Gastrocnemius medialis (tissue), 4 donors: ENCODE data around the gene EPHA5. TPM values are rescaled to one million over a fixed set of nuclear protein-coding genes. Genes with fewer than 3 reads are reported as not detected.

Experiments used
- ATAC-seq, 2 donors: fragments of 150-250 bp; one replicate each; pipeline ENCODE4 v1.9.1; 2016
- DNase-seq, 2 donors: peaks; one replicate each; pipeline ENCODE4 v3.0.0-alpha.2; 2019
- H3K27ac ChIP-seq, 4 donors: fragments of 200-600 bp; sonication (generic); 1 replicate in 1 of 4; 2 replicates in 3 of 4; pipeline ENCODE4 v1.5.1; 2016 to 2018; ENCODE audit warnings: mild to moderate bottlenecking in 2 of 4, moderate library complexity in 1 of 4
- H3K27me3 ChIP-seq, 3 donors: fragments of 200-600 bp; sonication (generic) in 2 of 3; 1 replicate in 1 of 3; 2 replicates in 2 of 3; pipeline versions ENCODE4 v1.5.1 to v1.6.0; 2016 to 2019; ENCODE audit warnings: mild to moderate bottlenecking in 1 of 3, moderate library complexity in 1 of 3
- H3K36me3 ChIP-seq, 2 donors: fragments of 200-600 bp; sonication (generic) in 1 of 2; one replicate each; pipeline ENCODE4 v1.5.1; 2017 to 2018
- H3K4me1 ChIP-seq, 2 donors: fragments of 200-600 bp; sonication (generic) in 1 of 2; one replicate each; pipeline ENCODE4 v1.5.1; 2016 to 2017; ENCODE audit warnings: mild to moderate bottlenecking in 2 of 2
- H3K4me3 ChIP-seq, 4 donors: fragments of 200-600 bp; sonication (generic) in 3 of 4; 1 replicate in 1 of 4; 2 replicates in 3 of 4; pipeline ENCODE4 v1.5.1; 2016 to 2019; ENCODE audit warnings: mild to moderate bottlenecking in 2 of 4
- H3K9me3 ChIP-seq, 3 donors: fragments of 200-600 bp; sonication (generic) in 2 of 3; 1 replicate in 1 of 3; 2 replicates in 2 of 3; pipeline ENCODE4 v1.5.1; 2016 to 2019
- POLR2A ChIP-seq, 2 donors: fragments of 450-650 bp; IDR thresholded peaks; one replicate each; pipeline ENCODE4 v1.6.1; 2017; ENCODE audit warnings: antibody characterized with exemption in 2 of 2, mild to moderate bottlenecking in 2 of 2, moderate library complexity in 2 of 2
- in situ Hi-C, 4 donors: fragments of 200-750 bp; cut with MboI; loops; one replicate each; pipeline versions ENCODE4 v1.15.0 to v1.8.0; 2017; ENCODE audit warnings: low sequenced_read_pairs in 4 of 4
- intact Hi-C: fragments of 100-400 bp; cut with DNase I; formaldehyde crosslinking; loops from one replicate; pipeline ENCODE4 v1.15.1; 2023; ENCODE audit warnings: low total_unique reads
- total RNA-seq, 4 donors: library from RNA; depleted of rRNA; stranded (reverse); fragments of >200 nt; gene quantifications; one replicate each; pipeline versions ENCODE4 v1.1.0 to v1.2.3, GENCODE V29; 2016
- TF ChIP-seq, protein P1 (sequence below), 5 experiments: fragments of 450-650 bp in 3 of 5; fragments of 200-600 bp in 2 of 5; sonication (generic) in 2 of 5; IDR thresholded peaks in 4 of 5; conservative IDR thresholded peaks in 1 of 5; 1 replicate in 4 of 5; 2 replicates in 1 of 5; pipeline ENCODE4 v1.5.1; 2016 to 2019; ENCODE audit warnings: antibody characterized with exemption in 5 of 5, mild to moderate bottlenecking in 3 of 5, moderate library complexity in 3 of 5

The EPHA5 gene
- total RNA-seq, 4 donors from 2014 or later = not detected

DNA sequence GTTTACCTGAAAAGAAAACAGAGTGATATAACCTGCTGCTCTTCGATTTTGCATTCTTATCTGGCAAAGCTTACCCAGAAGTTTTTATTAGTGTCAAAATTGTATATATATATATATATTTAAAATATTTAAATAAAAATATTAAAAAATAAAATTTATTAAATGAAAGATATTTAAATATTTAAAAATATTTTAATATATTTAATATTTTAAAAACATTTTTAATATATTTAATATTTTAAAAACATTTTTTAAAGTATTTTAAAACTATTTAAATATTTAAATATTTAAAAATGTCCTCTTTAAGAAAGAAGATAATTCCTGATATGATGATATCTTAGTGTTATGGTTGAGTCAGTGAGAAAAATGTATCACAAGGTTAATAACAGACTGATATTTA lies 317.2 kb downstream of the EPHA5 start:
- in situ Hi-C loops = no loop called here
- H3K9me3 ChIP-seq = no peaks in the 10 kb centered on the region
- H3K4me3 ChIP-seq = no peak overlapping the region
- no peaks in the 10 kb centered on the region for H3K27me3 ChIP-seq
- TF ChIP-seq, protein P1, sequence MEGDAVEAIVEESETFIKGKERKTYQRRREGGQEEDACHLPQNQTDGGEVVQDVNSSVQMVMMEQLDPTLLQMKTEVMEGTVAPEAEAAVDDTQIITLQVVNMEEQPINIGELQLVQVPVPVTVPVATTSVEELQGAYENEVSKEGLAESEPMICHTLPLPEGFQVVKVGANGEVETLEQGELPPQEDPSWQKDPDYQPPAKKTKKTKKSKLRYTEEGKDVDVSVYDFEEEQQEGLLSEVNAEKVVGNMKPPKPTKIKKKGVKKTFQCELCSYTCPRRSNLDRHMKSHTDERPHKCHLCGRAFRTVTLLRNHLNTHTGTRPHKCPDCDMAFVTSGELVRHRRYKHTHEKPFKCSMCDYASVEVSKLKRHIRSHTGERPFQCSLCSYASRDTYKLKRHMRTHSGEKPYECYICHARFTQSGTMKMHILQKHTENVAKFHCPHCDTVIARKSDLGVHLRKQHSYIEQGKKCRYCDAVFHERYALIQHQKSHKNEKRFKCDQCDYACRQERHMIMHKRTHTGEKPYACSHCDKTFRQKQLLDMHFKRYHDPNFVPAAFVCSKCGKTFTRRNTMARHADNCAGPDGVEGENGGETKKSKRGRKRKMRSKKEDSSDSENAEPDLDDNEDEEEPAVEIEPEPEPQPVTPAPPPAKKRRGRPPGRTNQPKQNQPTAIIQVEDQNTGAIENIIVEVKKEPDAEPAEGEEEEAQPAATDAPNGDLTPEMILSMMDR (IDR thresholded peaks at IDR 0.05 in 4 of 5, conservative IDR thresholded peaks at IDR 0.05 in 1 of 5) = no peak
- no peak for TF ChIP-seq POLR2A (IDR thresholded peaks at IDR 0.05)
- intact Hi-C loops = no loop called here
- no peak for ATAC-seq
- DNase-seq = no peak
- no peak overlapping the region for H3K27ac ChIP-seq
- no peaks in the 10 kb centered on the region for H3K4me1 ChIP-seq
- no peaks in the 10 kb centered on the region for H3K36me3 ChIP-seq

- H3K27ac ChIP-seq = no peak overlapping the region
- intact Hi-C loops = no loop called here
- H3K36me3 ChIP-seq = no peaks in the 10 kb centered on the region
- in situ Hi-C loops = no loop called here
- no peaks in the 10 kb centered on the region for H3K9me3 ChIP-seq
- no peak overlapping the region for H3K4me3 ChIP-seq
- TF ChIP-seq, protein P1 (IDR thresholded peaks at IDR 0.05 in 4 of 5, conservative IDR thresholded peaks at IDR 0.05 in 1 of 5) = no peak
- TF ChIP-seq POLR2A (IDR thresholded peaks at IDR 0.05) = no peak
- H3K4me1 ChIP-seq = no peaks in the 10 kb centered on the region
- no peak for DNase-seq
- no peaks in the 10 kb centered on the region for H3K27me3 ChIP-seq
- ATAC-seq = no peak
Observed at GRCh38 chr4:65344278-65344825, 325.9 kb downstream of the EPHA5 start.

- Histone ChIP-seq H3K4me1 (no peaks in the 10 kb centered on the region), H3K4me3 (no peak overlapping the region), H3K27ac (no peak overlapping the region), H3K9me3 (no peaks in the 10 kb centered on the region), H3K27me3 (no peaks in the 10 kb centered on the region), H3K36me3 (no peaks in the 10 kb centered on the region)
- no peak for DNase-seq
- in situ Hi-C loops = no loop called here
- intact Hi-C loops = no loop called here
- ATAC-seq = no peak
- TF ChIP-seq, protein P1 (IDR thresholded peaks at IDR 0.05 in 4 of 5, conservative IDR thresholded peaks at IDR 0.05 in 1 of 5) = no peak
- no peak for TF ChIP-seq POLR2A (IDR thresholded peaks at IDR 0.05)
Observed at GRCh38 chr4:65343342-65343741, 326.9 kb downstream of the EPHA5 start.

DNA sequence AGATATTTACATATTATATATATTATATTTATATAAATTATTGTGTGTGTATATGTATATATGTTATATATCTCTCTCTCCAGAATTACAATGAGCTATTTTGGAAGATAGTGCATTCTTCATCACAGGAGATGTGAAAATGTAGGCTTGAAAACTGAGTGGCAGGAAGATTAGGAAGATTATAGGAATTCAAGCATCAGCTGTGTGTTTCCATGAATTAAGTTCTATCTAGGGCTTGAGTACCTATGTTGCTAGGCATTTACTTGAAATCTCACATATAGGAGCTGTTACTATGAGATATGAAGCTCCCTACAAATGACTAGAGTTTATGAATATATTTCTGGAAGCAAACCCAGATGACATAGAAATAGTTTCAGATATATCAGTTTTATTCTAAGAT lies 328.7 kb downstream of the EPHA5 start:
- no peaks in the 10 kb centered on the region for H3K36me3 ChIP-seq
- in situ Hi-C loops = no loop called here
- ATAC-seq = no peak
- no peaks in the 10 kb centered on the region for H3K9me3 ChIP-seq
- H3K4me3 ChIP-seq = no peak overlapping the region
- H3K27ac ChIP-seq = no peak overlapping the region
- TF ChIP-seq, protein P1 (IDR thresholded peaks at IDR 0.05 in 4 of 5, conservative IDR thresholded peaks at IDR 0.05 in 1 of 5) = no peak
- TF ChIP-seq POLR2A (IDR thresholded peaks at IDR 0.05) = no peak
- H3K4me1 ChIP-seq = no peaks in the 10 kb centered on the region
- DNase-seq = no peak
- H3K27me3 ChIP-seq = no peaks in the 10 kb centered on the region
- intact Hi-C loops = no loop called here
